ENCODE results near the gene TBC1D22A.

TBC1D22A gene

GRCh38 chr22:47001288-47001687 is 238.8 kb downstream of the TBC1D22A start:
- no peak for DNase-seq

GRCh38 chr22:47002692-47003091 is 240.2 kb downstream of the TBC1D22A start:
- no peak for DNase-seq

- DNase-seq: no peak
These were observed 243.3 kb downstream of the TBC1D22A start for GRCh38 chr22:47005506-47006408.

GRCh38 chr22:47006433-47006832 is 244.0 kb downstream of the TBC1D22A start:
- no peak for DNase-seq

- no peak for DNase-seq
These were observed 244.4 kb downstream of the TBC1D22A start for GRCh38 chr22:47006869-47007268.

- no peak for DNase-seq
These were observed 245.0 kb downstream of the TBC1D22A start for GRCh38 chr22:47007496-47007895.

GRCh38 chr22:47008208-47008885 is 245.9 kb downstream of the TBC1D22A start:
- no peak for DNase-seq

- DNase-seq: no peak
These were observed 247.1 kb downstream of the TBC1D22A start for GRCh38 chr22:47009304-47010101.

- no peak for DNase-seq
These were observed 247.8 kb downstream of the TBC1D22A start for GRCh38 chr22:47010211-47010610.

- peak; percentile 27 for DNase-seq
These were observed 248.8 kb downstream of the TBC1D22A start for GRCh38 chr22:47011131-47011858.

GRCh38 chr22:47011859-47012258 is 249.4 kb downstream of the TBC1D22A start:
- no peak for DNase-seq

- DNase-seq: peak; percentile 62
These were observed 250.3 kb downstream of the TBC1D22A start for GRCh38 chr22:47012589-47013370.

- DNase-seq: no peak
These were observed 251.6 kb downstream of the TBC1D22A start for GRCh38 chr22:47013861-47014635.

- no peak for DNase-seq
These were observed 252.3 kb downstream of the TBC1D22A start for GRCh38 chr22:47014636-47015345.

- DNase-seq: no peak
These were observed 253.2 kb downstream of the TBC1D22A start for GRCh38 chr22:47015589-47016178.

- no peak for DNase-seq
These were observed 254.2 kb downstream of the TBC1D22A start for GRCh38 chr22:47016631-47017030.

GRCh38 chr22:47017245-47017644 is 254.8 kb downstream of the TBC1D22A start:
- DNase-seq: no peak

GRCh38 chr22:47018010-47018910 is 255.8 kb downstream of the TBC1D22A start:
- DNase-seq: no peak
